Keratinocyte (primary cell): Measurements from ENCODE around the gene LCN2.

ENCODE experiments used
- EZH2 ChIP-seq: IDR thresholded peaks from one replicate; pipeline ENCODE4 v1.6.1; 2012; ENCODE audit warnings: inconsistent platforms, mild to moderate bottlenecking, low read length, moderate library complexity
- TF ChIP-seq, protein P1 (sequence below), 3 experiments: IDR thresholded peaks in 1 of 3; conservative IDR thresholded peaks in 1 of 3; optimal IDR thresholded peaks in 1 of 3; 2 replicates in 2 of 3; 3 replicates in 1 of 3; pipeline versions ENCODE3 to v1.5.1; 2011; ENCODE audit warnings: low read length in 3 of 3, mild to moderate bottlenecking in 3 of 3, moderate library complexity in 2 of 3, control low read depth in 1 of 3, inconsistent platforms in 1 of 3; ENCODE audit not compliant: insufficient read depth in 2 of 3; ENCODE audit errors: extremely low read depth in 1 of 3

DNA sequence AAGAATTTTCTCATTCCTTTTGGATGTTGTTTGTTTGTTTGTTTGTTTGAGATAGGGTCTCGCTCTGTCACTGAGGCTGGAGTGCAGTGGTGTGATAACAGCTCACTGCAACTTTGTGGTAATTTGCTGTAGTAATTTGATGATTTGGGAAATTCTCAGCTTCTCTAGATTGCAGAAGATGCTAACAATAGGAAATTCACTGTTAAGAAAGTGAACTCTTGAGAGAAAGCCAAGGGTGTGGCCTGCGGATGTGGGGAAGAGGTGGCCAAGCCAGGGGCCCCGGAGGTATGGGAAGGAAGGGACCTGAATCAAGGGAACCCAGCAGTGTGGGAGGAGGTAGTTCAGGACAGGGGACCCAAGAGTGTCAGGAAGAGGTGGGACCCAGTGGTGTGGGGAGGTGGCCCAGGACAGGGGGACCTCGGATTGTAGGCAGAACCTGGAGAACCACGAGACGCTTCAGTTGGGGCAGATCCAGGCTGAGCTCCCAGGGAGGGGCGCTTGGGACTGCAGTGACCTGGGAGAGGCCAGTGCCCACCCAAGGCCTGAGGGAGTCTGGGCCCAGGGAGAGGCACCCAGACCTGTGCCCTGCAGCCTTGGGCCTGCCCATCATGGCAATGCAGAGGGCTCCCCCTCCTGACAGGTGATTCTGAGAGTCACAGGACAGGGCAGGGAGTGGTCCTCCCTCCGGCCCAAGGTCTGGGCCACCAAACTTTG, 5.6 kb upstream of the LCN2 start:
- TF ChIP-seq, protein P1, sequence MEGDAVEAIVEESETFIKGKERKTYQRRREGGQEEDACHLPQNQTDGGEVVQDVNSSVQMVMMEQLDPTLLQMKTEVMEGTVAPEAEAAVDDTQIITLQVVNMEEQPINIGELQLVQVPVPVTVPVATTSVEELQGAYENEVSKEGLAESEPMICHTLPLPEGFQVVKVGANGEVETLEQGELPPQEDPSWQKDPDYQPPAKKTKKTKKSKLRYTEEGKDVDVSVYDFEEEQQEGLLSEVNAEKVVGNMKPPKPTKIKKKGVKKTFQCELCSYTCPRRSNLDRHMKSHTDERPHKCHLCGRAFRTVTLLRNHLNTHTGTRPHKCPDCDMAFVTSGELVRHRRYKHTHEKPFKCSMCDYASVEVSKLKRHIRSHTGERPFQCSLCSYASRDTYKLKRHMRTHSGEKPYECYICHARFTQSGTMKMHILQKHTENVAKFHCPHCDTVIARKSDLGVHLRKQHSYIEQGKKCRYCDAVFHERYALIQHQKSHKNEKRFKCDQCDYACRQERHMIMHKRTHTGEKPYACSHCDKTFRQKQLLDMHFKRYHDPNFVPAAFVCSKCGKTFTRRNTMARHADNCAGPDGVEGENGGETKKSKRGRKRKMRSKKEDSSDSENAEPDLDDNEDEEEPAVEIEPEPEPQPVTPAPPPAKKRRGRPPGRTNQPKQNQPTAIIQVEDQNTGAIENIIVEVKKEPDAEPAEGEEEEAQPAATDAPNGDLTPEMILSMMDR (optimal IDR thresholded peaks at IDR 0.05 in 1 of 3, IDR thresholded peaks at IDR 0.05 in 1 of 3, conservative IDR thresholded peaks at IDR 0.05 in 1 of 3; ENCODE audit: extremely low read depth in 1 of 3, insufficient read depth in 2 of 3, low read length in 3 of 3), result no peak
- TF ChIP-seq EZH2, result no peak
